GM21717 (cell line): ENCODE results near the gene OR2F2.

ENCODE experiments used
- ATAC-seq: cut with Tn5 transposase; IDR thresholded peaks from one replicate; pipeline ENCODE4 v1.9.1; 2021; ENCODE audit warnings: mild to moderate bottlenecking, moderate library complexity; ENCODE audit not compliant: unreplicated experiment

OR2F2 gene

GRCh38 chr7:143913945-143914615 is 21.0 kb upstream of the OR2F2 start:
- no peak for ATAC-seq

- no peak for ATAC-seq
Observed at GRCh38 chr7:143914938-143915652, 19.9 kb upstream of the OR2F2 start.

- ATAC-seq, result no peak
Observed at GRCh38 chr7:143924851-143925250, 10.2 kb upstream of the OR2F2 start.

- peak; percentile 75 for ATAC-seq
Observed at GRCh38 chr7:143929224-143929920, 5.7 kb upstream of the OR2F2 start.

- ATAC-seq, result no peak
Observed at GRCh38 chr7:143931739-143932138, 3.3 kb upstream of the OR2F2 start.

- ATAC-seq, result no peak
Observed at GRCh38 chr7:143936087-143937009, 1.3 kb downstream of the OR2F2 start.

GRCh38 chr7:143938379-143939243 is 3.6 kb downstream of the OR2F2 start:
- no peak for ATAC-seq

- ATAC-seq, result no peak
Observed at GRCh38 chr7:143945423-143945822, 10.4 kb downstream of the OR2F2 start.

GRCh38 chr7:143947111-143947510 is 12.1 kb downstream of the OR2F2 start:
- no peak for ATAC-seq

- ATAC-seq, result no peak
Observed at GRCh38 chr7:143948733-143949132, 13.7 kb downstream of the OR2F2 start.

GRCh38 chr7:143953421-143953820 is 18.4 kb downstream of the OR2F2 start:
- no peak for ATAC-seq

GRCh38 chr7:143954135-143954534 is 19.1 kb downstream of the OR2F2 start:
- no peak for ATAC-seq

- ATAC-seq, result no peak
Observed at GRCh38 chr7:143954544-143954943, 19.5 kb downstream of the OR2F2 start, which contains the start of gene OR2F1. Gene OR2F1, plus strand, starts transcription at chr7:143954844. Its CDS starts 5,127 bp downstream, at chr7:143959971.

GRCh38 chr7:143958781-143959180 is 23.7 kb downstream of the OR2F2 start:
- ATAC-seq, result no peak

GRCh38 chr7:143960813-143961610 is 26.0 kb downstream of the OR2F2 start:
- ATAC-seq, result no peak

- no peak for ATAC-seq
Observed at GRCh38 chr7:143965280-143965679, 30.2 kb downstream of the OR2F2 start.

- no peak for ATAC-seq
Observed at GRCh38 chr7:143967398-143967797, 32.4 kb downstream of the OR2F2 start.

GRCh38 chr7:143973870-143974416 is 38.9 kb downstream of the OR2F2 start:
- ATAC-seq, result no peak

- ATAC-seq, result no peak
Observed at GRCh38 chr7:143974459-143974858, 39.4 kb downstream of the OR2F2 start.
